Activated naive CD8-positive, alpha-beta T cell treated with anti-CD3 and anti-CD28 coated beads, Interleukin-2, amount 10 ng/mL, durations not matched to agents 7 days and 5 days (primary cell): Measurements from ENCODE around the gene USP2. TPM values are rescaled to one million over a fixed set of nuclear protein-coding genes. Genes with fewer than 3 reads are reported as not detected.

ENCODE experiments used
- ATAC-seq: fragments of 150-1000 bp; cut with Tn5 transposase; one replicate; pipeline ENCODE4 v1.10.0; 2021; ENCODE audit warnings: low read depth, moderate library complexity
- POLR2A ChIA-PET: fragments of 350-600 bp; sonication (Branson Sonifier 250); formaldehyde crosslinking; loops from one replicate; lab custom pipeline; 2021; ENCODE audit warnings: antibody characterized with exemption; lab: Charles Lee
- DNase-seq: peaks from one replicate; pipeline ENCODE4 v3.0.0; 2021
- H3K27ac Mint-ChIP-seq: one replicate; pipeline ENCODE4 v1.8.0; 2022; ENCODE audit warnings: mild to moderate bottlenecking, mixed read lengths
- H3K27me3 Mint-ChIP-seq: one replicate; pipeline ENCODE4 v1.8.0; 2022; ENCODE audit warnings: mild to moderate bottlenecking, moderate library complexity, mixed read lengths
- H3K36me3 Mint-ChIP-seq: one replicate; pipeline ENCODE4 v1.8.0; 2021; ENCODE audit warnings: mild to moderate bottlenecking, mixed read lengths
- H3K4me1 Mint-ChIP-seq: one replicate; pipeline ENCODE4 v1.8.0; 2021; ENCODE audit warnings: mixed read lengths
- H3K4me3 Mint-ChIP-seq: one replicate; pipeline ENCODE4 v1.8.0; 2022; ENCODE audit warnings: mild to moderate bottlenecking, moderate library complexity, mixed read lengths
- H3K9me3 Mint-ChIP-seq: one replicate; pipeline ENCODE4 v1.8.0; 2021; ENCODE audit warnings: mixed read lengths
- total RNA-seq, 2 experiments: library from RNA; stranded (reverse); gene quantifications; one replicate each; pipeline ENCODE4 v1.2.3, GENCODE V29; 2021

USP2 gene
- total RNA-seq, 2 experiments from 2014 or later = 0.62 to 0.83 TPM

DNA sequence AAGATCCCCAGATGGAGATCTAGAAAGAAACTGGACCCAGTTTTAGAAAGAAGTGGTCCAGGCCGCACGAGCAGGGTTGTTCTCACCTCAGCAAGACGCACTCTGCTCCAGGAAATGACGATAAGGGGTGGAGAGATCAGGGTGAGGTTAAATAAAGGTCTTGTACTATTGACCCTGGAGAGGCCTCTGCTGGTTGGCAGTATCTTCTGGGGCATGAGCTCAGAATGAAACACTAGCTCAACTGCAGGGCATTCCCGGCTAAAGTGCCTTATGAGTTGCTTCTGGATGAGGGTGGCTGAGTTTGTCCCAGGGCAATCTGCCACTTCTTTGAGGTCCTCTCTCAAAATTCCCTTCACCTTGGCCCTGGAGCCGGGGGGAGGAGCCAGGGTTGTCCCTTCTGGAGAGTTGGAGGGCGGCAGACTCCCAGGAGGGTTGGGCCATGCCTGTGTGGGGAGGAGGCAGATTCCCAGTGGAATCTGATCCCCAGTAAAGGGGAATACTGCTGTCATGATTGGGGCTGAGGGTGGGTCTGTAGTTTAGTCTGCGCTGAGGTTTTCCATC lies 10.9 kb downstream of the USP2 start:
- Mint-ChIP-seq H3K9me3 (no peaks in the 10 kb centered on the region), H3K4me3 (no peak overlapping the region), H3K27me3 (peaks cover 25% of the 10 kb centered on the region), H3K4me1 (peaks cover 11% of the 10 kb centered on the region), H3K36me3 (no peaks in the 10 kb centered on the region), H3K27ac (no peak overlapping the region)
- no peak for DNase-seq
- ATAC-seq = no peak
- POLR2A ChIA-PET = no interaction called here

DNA sequence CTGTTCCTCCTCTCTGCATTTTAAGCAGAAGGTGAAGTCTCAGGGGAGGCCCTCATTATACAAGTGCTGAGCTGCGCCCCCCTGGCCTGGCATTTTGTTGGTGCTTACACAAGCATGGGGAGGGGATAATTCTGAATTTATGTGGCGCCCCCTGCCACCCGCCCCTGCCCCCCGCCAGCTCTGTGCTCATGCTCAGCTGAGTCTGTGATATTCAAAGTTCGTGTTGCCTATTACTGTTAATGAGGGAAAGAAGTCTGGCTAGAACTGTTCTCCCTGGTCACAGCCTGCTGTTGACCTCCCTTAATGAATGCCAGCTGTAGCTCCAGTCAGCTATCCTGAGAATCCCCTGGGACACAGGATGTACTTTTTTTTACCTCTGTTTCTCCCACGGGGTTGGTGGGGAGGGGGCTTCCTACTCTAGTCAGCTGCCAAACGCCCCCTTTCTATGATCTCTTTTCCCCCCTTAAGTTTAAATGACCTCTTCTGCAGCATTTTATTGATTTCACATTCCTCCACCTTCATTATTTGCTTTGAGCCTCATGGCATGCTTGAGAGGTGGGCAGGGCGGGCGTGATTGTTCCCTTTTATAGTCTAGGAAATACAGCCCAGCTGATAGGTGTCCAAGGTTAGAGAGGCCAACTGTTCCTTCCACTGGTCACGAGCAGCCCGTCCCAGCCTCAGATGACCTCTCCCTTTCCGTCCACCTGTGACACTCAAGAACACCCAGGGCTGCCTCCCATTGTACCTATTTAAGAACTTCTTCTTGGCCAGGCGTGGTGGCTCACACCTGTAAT lies 12.2 kb downstream of the USP2 start:
- Mint-ChIP-seq H3K27me3 (peaks cover 37% of the 10 kb centered on the region), H3K36me3 (no peaks in the 10 kb centered on the region), H3K4me1 (peaks cover 14% of the 10 kb centered on the region), H3K27ac (no peak overlapping the region), H3K4me3 (no peak overlapping the region), H3K9me3 (no peaks in the 10 kb centered on the region)
- ATAC-seq (no peak), DNase-seq (no peak)
- POLR2A ChIA-PET = no interaction called here

GRCh38 chr11:119368121-119369034 lies 13.1 kb downstream of the USP2 start:
- H3K27me3 Mint-ChIP-seq = peaks cover 41% of the 10 kb centered on the region
- no peaks in the 10 kb centered on the region for H3K9me3 Mint-ChIP-seq
- H3K27ac Mint-ChIP-seq = no peak overlapping the region
- H3K36me3 Mint-ChIP-seq = no peaks in the 10 kb centered on the region
- no peak overlapping the region for H3K4me3 Mint-ChIP-seq
- DNase-seq (no peak), ATAC-seq (no peak)
- H3K4me1 Mint-ChIP-seq = peaks cover 5% of the 10 kb centered on the region
- POLR2A ChIA-PET = interaction anchor here (0.9 kb wide), 1 partner anchor 13 kb away, joined by 5 read pairs; no protein-coding TSS in a partner anchor

- no peaks in the 10 kb centered on the region for H3K36me3 Mint-ChIP-seq
Measured at GRCh38 chr11:119367661-119368120, 13.8 kb downstream of the USP2 start.

DNA sequence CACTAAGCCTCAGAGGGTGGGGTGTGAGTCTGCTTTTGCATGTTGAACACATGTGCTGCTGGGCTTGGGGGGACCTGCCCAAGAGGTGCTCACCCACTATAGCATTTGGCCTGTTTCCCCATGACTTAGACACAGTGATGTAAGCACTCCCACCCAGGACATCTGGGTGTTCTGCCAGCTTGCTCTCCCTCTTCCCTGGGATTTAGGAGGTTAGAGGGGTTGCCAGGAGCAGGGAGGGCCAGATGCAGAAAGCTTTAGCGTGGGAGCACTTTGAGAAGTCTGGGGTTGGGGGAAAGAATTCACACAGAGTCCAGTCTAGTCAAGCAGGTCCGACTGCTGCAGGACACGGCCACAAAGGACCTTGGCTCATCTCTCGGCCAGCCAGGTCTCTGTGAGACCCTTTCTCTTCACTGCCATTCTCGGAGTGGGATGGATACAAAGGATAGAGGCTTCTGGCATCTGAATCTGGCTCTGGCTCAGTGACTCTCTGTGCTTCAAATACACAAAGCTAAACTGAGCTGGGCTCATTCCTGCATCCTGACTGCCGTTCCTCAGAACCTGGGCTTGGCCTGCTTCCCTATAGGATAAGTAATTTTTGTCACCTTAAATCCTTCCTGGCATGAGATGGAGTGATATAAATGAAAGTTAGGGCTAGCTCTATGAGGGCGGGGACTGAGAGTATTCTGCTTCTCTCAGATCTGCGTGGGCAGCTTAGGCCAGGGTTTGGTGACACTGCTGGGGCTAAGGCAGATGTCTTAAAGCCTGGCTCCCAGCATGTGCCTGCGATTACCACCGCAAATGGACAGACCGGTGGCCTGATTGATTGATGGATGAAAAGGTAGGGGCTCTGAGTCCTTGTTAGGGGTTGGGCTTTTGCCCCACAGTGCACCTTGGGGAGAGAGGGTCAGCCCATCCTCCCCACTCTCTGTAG lies 14.5 kb downstream of the USP2 start:
- peaks cover 3% of the 10 kb centered on the region for H3K4me1 Mint-ChIP-seq
- H3K4me3 Mint-ChIP-seq = no peak overlapping the region
- ATAC-seq (no peak), DNase-seq (no peak)
- H3K27me3 Mint-ChIP-seq = peaks cover 52% of the 10 kb centered on the region
- H3K27ac Mint-ChIP-seq = no peak overlapping the region
- H3K36me3 Mint-ChIP-seq = no peaks in the 10 kb centered on the region
- no peaks in the 10 kb centered on the region for H3K9me3 Mint-ChIP-seq
- POLR2A ChIA-PET = no interaction called here

More at GRCh38 chr11:119367661-119368120, 13.8 kb downstream of the USP2 start:
- peaks cover 47% of the 10 kb centered on the region for H3K27me3 Mint-ChIP-seq
- POLR2A ChIA-PET = interaction anchor here (0.9 kb wide), 1 partner anchor 12 kb away, joined by 5 read pairs; no protein-coding TSS in a partner anchor
- no peak overlapping the region for H3K27ac Mint-ChIP-seq
- no peaks in the 10 kb centered on the region for H3K9me3 Mint-ChIP-seq
- ATAC-seq = no peak
- H3K4me1 Mint-ChIP-seq = peaks cover 3% of the 10 kb centered on the region
- no peak overlapping the region for H3K4me3 Mint-ChIP-seq
- DNase-seq = no peak

DNA sequence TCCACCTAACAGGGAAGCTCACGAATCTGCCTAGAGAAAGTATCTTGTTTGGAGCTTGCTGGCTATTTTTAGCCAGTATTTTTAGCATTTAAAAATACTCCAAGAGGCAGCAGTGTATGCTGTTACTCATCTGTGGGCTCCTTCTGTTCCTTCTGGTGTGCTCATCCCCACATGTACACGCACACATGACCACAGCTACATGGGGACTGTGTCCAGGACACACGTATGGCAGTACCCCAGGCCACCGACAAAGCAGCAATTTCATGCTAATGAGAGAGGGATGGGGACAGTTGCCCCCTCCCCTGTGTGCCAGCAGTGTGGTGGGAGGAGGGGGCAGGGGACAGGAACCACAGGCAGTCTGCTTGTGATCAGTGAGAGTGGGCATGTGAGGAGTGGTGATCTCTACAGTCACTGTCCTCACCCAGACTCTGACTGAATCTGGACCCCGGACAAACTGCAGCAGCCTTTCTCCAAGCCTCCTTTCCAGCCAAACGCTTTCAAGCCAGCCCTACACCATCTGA lies 16.4 kb downstream of the USP2 start:
- no peaks in the 10 kb centered on the region for H3K9me3 Mint-ChIP-seq
- H3K27ac Mint-ChIP-seq = no peak overlapping the region

DNA sequence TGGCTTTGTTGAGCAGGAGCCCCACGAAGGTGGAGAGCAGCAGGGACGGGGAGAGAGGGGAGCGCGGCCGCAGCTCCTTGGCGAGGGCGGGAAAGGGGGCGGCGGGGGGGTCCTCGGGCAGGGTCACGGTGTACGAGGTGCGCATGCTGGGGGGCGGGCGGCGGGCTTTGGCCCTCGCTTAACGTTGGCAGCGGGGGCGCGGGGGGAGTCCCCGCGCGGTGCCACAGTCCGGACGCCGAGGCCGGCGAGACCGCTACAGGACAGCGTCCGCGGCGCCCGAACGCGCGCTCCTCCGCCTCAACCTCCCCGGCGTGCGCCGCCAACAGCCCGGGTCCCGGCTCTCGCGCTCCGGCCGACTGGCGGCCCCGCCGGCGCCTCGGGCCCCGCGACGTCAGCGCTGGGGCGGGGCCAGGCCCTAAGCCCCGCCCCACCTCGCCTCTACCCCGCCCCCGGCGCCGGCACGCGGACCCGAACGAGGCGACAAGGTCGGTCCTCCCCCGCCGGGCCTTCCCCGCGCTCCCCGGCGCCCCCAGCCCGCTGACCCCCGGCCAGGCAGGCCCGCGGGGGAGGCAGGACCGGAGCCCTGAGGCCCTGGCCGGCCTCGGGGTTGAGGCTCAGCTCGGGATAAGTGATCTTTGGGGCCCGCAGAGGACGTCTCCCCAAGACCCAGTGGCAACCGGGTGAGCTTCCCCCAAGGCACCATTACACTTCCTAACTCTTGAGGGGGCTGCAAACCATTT lies 17.5 kb downstream of the USP2 start:
- H3K36me3 Mint-ChIP-seq = no peaks in the 10 kb centered on the region
- POLR2A ChIA-PET = interaction anchor here (0.6 to 1.2 kb wide), 2 partner anchors 17 to 287 kb away, joined by 4 to 5 read pairs; partner anchors contain the start of gene USP2
- DNase-seq (peak; percentile 80), ATAC-seq (peak; percentile 75)
- H3K27me3 Mint-ChIP-seq = peaks cover 46% of the 10 kb centered on the region
- H3K27ac Mint-ChIP-seq = no peak overlapping the region
- H3K4me3 Mint-ChIP-seq = peak overlapping the region; percentile 73
- peaks cover 8% of the 10 kb centered on the region for H3K4me1 Mint-ChIP-seq
- H3K9me3 Mint-ChIP-seq = no peaks in the 10 kb centered on the region

More for the DNA sequence above, 16.4 kb downstream of the USP2 start:
- POLR2A ChIA-PET = interaction anchor here (1.2 kb wide), 1 partner anchor 16 kb away, joined by 4 read pairs; the partner anchor contains the start of gene USP2
- no peak for DNase-seq
- Mint-ChIP-seq H3K36me3 (no peaks in the 10 kb centered on the region), H3K4me1 (peaks cover 3% of the 10 kb centered on the region), H3K27me3 (peaks cover 51% of the 10 kb centered on the region), H3K4me3 (no peak overlapping the region)
- no peak for ATAC-seq

DNA sequence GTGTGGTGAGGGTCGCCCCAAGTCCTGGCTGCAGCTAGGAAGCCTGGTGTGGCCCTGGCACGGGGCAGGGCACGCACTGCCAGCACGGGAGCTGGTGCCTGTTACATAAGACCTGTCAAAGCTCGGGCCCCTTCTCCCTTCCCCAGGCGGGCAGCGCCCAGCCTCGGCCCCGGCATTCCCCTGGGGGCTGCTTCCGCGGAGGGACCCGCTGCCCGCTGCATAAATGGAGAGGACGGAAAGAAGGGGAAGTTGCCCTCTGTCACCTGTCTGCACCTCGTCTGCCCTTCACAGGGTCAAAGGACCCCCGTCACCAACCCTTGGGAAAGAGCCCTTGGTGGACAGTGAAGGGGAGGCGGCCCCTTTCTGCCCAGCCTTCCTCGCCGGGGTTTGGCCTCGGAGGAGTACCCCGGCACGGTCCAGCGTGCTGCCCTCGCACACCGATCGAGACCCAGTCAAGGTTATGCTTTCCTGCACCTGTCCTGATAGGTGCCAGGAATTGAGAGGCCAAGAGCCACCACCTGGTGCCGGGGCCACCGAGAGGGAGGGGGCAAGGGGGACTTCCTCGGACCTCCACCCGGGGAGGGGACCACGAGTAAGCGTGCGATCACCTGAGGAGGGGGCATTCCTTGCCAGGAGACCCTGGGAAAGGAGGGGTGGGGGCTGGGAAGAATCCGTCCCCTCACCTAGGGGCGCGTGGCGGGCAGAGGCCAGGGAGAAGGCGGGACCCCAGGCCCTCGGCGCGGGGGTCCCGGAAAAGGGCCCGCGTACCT lies 18.2 kb downstream of the USP2 start:
- DNase-seq (no peak), ATAC-seq (no peak)
- Mint-ChIP-seq H3K36me3 (no peaks in the 10 kb centered on the region), H3K4me1 (peaks cover 8% of the 10 kb centered on the region), H3K4me3 (no peak overlapping the region), H3K27me3 (peaks cover 49% of the 10 kb centered on the region), H3K27ac (no peak overlapping the region), H3K9me3 (no peaks in the 10 kb centered on the region)
- POLR2A ChIA-PET = interaction anchor here (0.6 to 0.8 kb wide), 2 partner anchors 15 to 286 kb away, joined by 3 to 5 read pairs; no protein-coding TSS in a partner anchor

DNA sequence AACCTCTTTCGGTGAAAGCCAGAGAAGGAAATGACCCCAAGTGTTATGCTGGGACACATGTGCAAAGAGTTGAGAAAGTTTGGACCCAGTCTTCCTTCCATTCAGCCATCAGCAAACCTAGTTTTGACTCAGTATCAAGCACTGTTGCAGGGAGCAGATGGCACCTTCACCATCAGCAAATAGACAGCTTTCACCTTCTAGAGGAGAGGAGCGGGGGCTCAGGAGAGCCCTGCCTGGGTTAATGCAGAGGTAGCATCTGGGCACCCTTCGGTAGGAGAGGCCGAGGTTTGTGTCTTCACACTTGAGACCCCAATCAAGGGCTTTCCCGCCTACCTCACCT lies 18.8 kb downstream of the USP2 start:
- no peak overlapping the region for H3K4me3 Mint-ChIP-seq
- no peak for ATAC-seq
- H3K4me1 Mint-ChIP-seq = peaks cover 8% of the 10 kb centered on the region
- peaks cover 50% of the 10 kb centered on the region for H3K27me3 Mint-ChIP-seq
- POLR2A ChIA-PET = interaction anchor here (0.8 kb wide), 1 partner anchor 15 kb away, joined by 3 read pairs; no protein-coding TSS in a partner anchor
- no peak overlapping the region for H3K27ac Mint-ChIP-seq
- DNase-seq = no peak
- H3K9me3 Mint-ChIP-seq = no peaks in the 10 kb centered on the region
- no peaks in the 10 kb centered on the region for H3K36me3 Mint-ChIP-seq

DNA sequence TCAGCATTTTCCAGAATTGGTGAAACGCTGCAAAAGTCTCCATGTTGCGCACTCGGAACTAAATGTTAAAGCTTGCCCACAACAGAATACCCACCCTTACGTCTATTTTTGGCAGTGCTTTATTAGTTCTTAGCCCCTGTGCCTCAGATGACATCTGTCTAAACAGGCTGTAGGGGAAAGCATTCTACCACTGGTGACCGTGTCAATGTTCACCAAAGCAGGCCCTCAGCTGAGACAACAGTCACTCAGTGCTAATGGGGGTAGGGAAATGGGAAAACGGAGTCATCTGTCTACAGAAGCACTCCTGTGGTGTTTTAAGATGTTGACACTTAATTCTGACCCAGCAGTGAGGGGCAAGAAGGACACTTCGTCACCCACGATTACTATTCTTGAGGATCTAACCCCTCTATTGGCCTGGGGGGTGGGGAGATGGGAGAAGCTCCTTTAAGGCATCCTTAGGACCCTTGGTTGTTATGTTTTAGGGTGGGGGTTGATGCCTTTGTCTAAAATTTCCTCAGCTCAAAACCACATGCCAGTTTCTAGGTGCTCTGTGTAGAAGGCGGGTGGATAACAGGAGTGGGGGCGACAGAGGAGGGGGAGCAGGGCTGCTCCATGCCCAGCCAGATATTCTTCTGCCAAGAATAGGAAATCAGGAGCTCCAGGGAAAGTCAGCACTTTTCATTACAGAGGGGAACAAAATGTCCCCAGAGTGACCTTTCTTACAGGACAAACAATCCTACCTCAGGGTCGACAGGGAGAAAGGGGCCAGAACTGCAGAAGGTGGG lies 19.4 kb downstream of the USP2 start:
- DNase-seq (no peak), ATAC-seq (no peak)
- Mint-ChIP-seq H3K27ac (no peak overlapping the region), H3K4me3 (no peak overlapping the region), H3K4me1 (peaks cover 8% of the 10 kb centered on the region), H3K36me3 (no peaks in the 10 kb centered on the region), H3K27me3 (peaks cover 52% of the 10 kb centered on the region), H3K9me3 (no peaks in the 10 kb centered on the region)
- POLR2A ChIA-PET = interaction anchor here (0.8 kb wide), 1 partner anchor 14 kb away, joined by 3 read pairs; no protein-coding TSS in a partner anchor
